H9 (cell line): Measurements from ENCODE around the gene MORN1. TPM values are rescaled to one million over a fixed set of nuclear protein-coding genes. Genes with fewer than 3 reads are reported as not detected.

Source experiments
- DNase-seq: peaks from one replicate; pipeline ENCODE4 v3.0.0-alpha.2; 2017
- H2AFZ ChIP-seq: one replicate; pipeline ENCODE4 v1.6.1; 2013; ENCODE audit warnings: mild to moderate bottlenecking, low read length, control low read depth, moderate library complexity
- H2AK5ac ChIP-seq: 2 replicates; pipeline ENCODE4 v1.6.1; 2013; ENCODE audit warnings: low read length, control low read depth, mixed read lengths; ENCODE audit not compliant: insufficient read length
- H2BK120ac ChIP-seq: one replicate; pipeline ENCODE4 v1.6.1; 2013; ENCODE audit warnings: low read depth, mild to moderate bottlenecking, low read length, control low read depth, inconsistent platforms; ENCODE audit not compliant: poor library complexity, severe bottlenecking
- H2BK12ac ChIP-seq: 2 replicates; pipeline ENCODE4 v1.6.1; 2013; ENCODE audit warnings: low read length, control low read depth, mixed read lengths, low read depth; ENCODE audit not compliant: insufficient read length
- H2BK15ac ChIP-seq: 2 replicates; pipeline ENCODE4 v1.6.1; 2013; ENCODE audit warnings: low read depth, low read length, control low read depth
- H2BK20ac ChIP-seq: one replicate; pipeline ENCODE4 v1.6.1; 2013; ENCODE audit warnings: low read depth, mild to moderate bottlenecking, low read length, control low read depth, inconsistent platforms; ENCODE audit not compliant: poor library complexity, severe bottlenecking
- H2BK5ac ChIP-seq: 2 replicates; pipeline ENCODE4 v1.6.1; 2013; ENCODE audit warnings: low read length, control low read depth, mixed read lengths; ENCODE audit not compliant: insufficient read length
- H3K14ac ChIP-seq: 2 replicates; pipeline ENCODE4 v1.6.1; 2013; ENCODE audit warnings: low read length, control low read depth; ENCODE audit not compliant: insufficient read depth
- H3K18ac ChIP-seq: 2 replicates; pipeline ENCODE4 v1.6.1; 2013; ENCODE audit warnings: low read depth, mild to moderate bottlenecking, mixed read lengths, low read length, control low read depth; ENCODE audit not compliant: insufficient read length
- H3K23ac ChIP-seq: 2 replicates; pipeline ENCODE4 v1.6.1; 2013; ENCODE audit warnings: low read length, control low read depth, mixed read lengths, low read depth; ENCODE audit not compliant: insufficient read length
- H3K23me2 ChIP-seq: 2 replicates; pipeline ENCODE4 v1.6.1; 2013; ENCODE audit warnings: low read depth, mild to moderate bottlenecking, mixed read lengths, low read length, control low read depth; ENCODE audit not compliant: insufficient read length, poor library complexity, severe bottlenecking
- H3K27ac ChIP-seq: 2 replicates; pipeline ENCODE4 v1.5.1; 2013; ENCODE audit warnings: low read length, control low read depth, mixed read lengths, low read depth; ENCODE audit not compliant: insufficient read length
- H3K27me3 ChIP-seq: 2 replicates; pipeline ENCODE4 v1.6.1; 2013; ENCODE audit warnings: low read length, control low read depth, inconsistent platforms; ENCODE audit not compliant: insufficient read depth
- H3K4ac ChIP-seq: 2 replicates; pipeline ENCODE4 v1.6.1; 2013; ENCODE audit warnings: low read depth, mild to moderate bottlenecking, control low read depth, inconsistent platforms, low read length, moderate library complexity
- H3K4me1 ChIP-seq: 2 replicates; pipeline ENCODE4 v1.6.1; 2013; ENCODE audit warnings: low read length, control low read depth, inconsistent platforms; ENCODE audit not compliant: insufficient read depth
- H3K4me2 ChIP-seq: 2 replicates; pipeline ENCODE4 v1.6.1; 2013; ENCODE audit warnings: low read length, control low read depth, mixed read lengths; ENCODE audit not compliant: insufficient read length, insufficient read depth
- H3K56ac ChIP-seq: 2 replicates; pipeline ENCODE4 v1.6.1; 2013; ENCODE audit warnings: low read depth, mild to moderate bottlenecking, mixed read lengths, low read length, control low read depth; ENCODE audit not compliant: insufficient read length
- H3K79me1 ChIP-seq: 2 replicates; pipeline ENCODE4 v1.6.1; 2013; ENCODE audit warnings: low read depth, mild to moderate bottlenecking, moderate library complexity, low read length, control low read depth, inconsistent platforms; ENCODE audit not compliant: insufficient read depth, poor library complexity, severe bottlenecking
- H3K79me2 ChIP-seq: 2 replicates; pipeline ENCODE4 v1.6.1; 2013; ENCODE audit warnings: low read length, control low read depth, inconsistent platforms; ENCODE audit not compliant: insufficient read depth
- H3K9ac ChIP-seq: 2 replicates; pipeline ENCODE4 v1.6.1; 2013; ENCODE audit warnings: low read length, control low read depth, mixed read lengths; ENCODE audit not compliant: insufficient read length; ENCODE audit errors: extremely low read depth
- H3K9me3 ChIP-seq: one replicate; pipeline ENCODE4 v1.6.1; 2013; ENCODE audit warnings: low read depth, low read length, inconsistent platforms; ENCODE audit not compliant: control insufficient read depth
- H3T11ph ChIP-seq: one replicate; pipeline ENCODE4 v1.6.1; 2013; ENCODE audit warnings: mild to moderate bottlenecking, low read length, control low read depth, inconsistent platforms
- H4K20me1 ChIP-seq: one replicate; pipeline ENCODE4 v1.6.1; 2013; ENCODE audit not compliant: control insufficient read depth, insufficient read length, insufficient read depth
- H4K5ac ChIP-seq: 2 replicates; pipeline ENCODE4 v1.6.1; 2013; ENCODE audit warnings: low read depth, mild to moderate bottlenecking, mixed read lengths, low read length, control low read depth; ENCODE audit not compliant: insufficient read length
- H4K8ac ChIP-seq: replicated peaks from 2 replicates; pipeline ENCODE4 v1.6.1; 2013; ENCODE audit warnings: low read length, control low read depth, mixed read lengths, low read depth; ENCODE audit not compliant: insufficient read length
- H4K91ac ChIP-seq: 2 replicates; pipeline ENCODE4 v1.6.1; 2013; ENCODE audit warnings: low read depth, mild to moderate bottlenecking, moderate library complexity, mixed read lengths, low read length, control low read depth; ENCODE audit not compliant: insufficient read length
- H3K27ac Mint-ChIP-seq, 3 experiments: 2 replicates in 2 of 3; 3 replicates in 1 of 3; pipeline ENCODE4 v1.8.0; 2020 to 2021; ENCODE audit warnings: mixed read lengths in 3 of 3, mild to moderate bottlenecking in 1 of 3, moderate library complexity in 1 of 3
- H3K27me3 Mint-ChIP-seq: 2 replicates; pipeline ENCODE4 v1.8.0; 2021; ENCODE audit warnings: low read depth, mild to moderate bottlenecking, moderate library complexity, mixed read lengths
- H3K36me3 Mint-ChIP-seq, 3 experiments: 2 replicates in 2 of 3; 3 replicates in 1 of 3; pipeline ENCODE4 v1.8.0; 2020 to 2021; ENCODE audit warnings: low read depth in 3 of 3, mixed read lengths in 3 of 3; ENCODE audit not compliant: insufficient read depth in 1 of 3
- H3K4me1 Mint-ChIP-seq, 2 experiments: 2 replicates each; pipeline ENCODE4 v1.8.0; 2020; ENCODE audit warnings: mixed read lengths in 2 of 2
- H3K4me3 Mint-ChIP-seq, 2 experiments: 2 replicates in 1 of 2; 3 replicates in 1 of 2; pipeline ENCODE4 v1.8.0; 2020 to 2021; ENCODE audit warnings: mild to moderate bottlenecking in 2 of 2, mixed read lengths in 2 of 2, moderate library complexity in 1 of 2
- H3K9me3 Mint-ChIP-seq, 2 experiments: 2 replicates in 1 of 2; 3 replicates in 1 of 2; pipeline ENCODE4 v1.8.0; 2020; ENCODE audit warnings: mild to moderate bottlenecking in 2 of 2, mixed read lengths in 2 of 2, moderate library complexity in 1 of 2
- WGBS: extraction: QIAGEN DNeasy Blood & Tissue Kit; methylation state at CpG from one replicate; pipeline ENCODE4 v1.1.7; 2013; ENCODE audit warnings: missing lambda C conversion rate, low lambda C conversion rate, mixed read lengths; ENCODE audit not compliant: insufficient read length; ENCODE audit errors: extremely low coverage; 5-methylcytosine and 5-hydroxymethylcytosine counted together
- total RNA-seq: library from RNA; stranded (reverse); gene quantifications from 2 replicates; pipeline ENCODE4 v1.2.1, GENCODE V29; 2021
- TF ChIP-seq, protein P1 (sequence below): fragments of 200-600 bp; sonication (generic); conservative IDR thresholded peaks from 3 replicates; pipeline ENCODE4 v1.8.0; 2021; ENCODE audit warnings: antibody characterized with exemption, mild to moderate bottlenecking

The MORN1 gene
- total RNA-seq, 1 experiment from 2014 or later, result 12.7 TPM

DNA sequence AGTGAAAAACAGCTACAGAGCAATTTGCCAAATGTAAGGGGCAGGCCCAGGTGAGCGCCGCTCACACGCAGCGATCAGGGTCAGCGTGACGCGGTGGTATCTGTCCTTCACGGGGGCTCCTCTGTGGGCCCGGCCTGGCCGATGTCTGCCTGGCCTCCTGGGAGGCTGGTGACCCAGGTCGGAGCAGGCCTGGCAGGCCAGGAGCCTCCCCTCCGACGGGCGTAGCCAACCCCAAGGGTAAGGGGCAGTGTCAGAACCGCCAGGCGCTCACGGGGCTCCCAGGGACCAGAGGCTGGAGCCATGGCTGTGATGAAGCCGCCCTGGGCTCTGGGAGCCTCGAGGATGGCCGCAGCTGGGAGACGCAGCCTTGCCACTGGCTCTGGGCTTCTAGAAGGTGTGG is 72.1 kb downstream of the MORN1 start:
- Histone ChIP-seq H2AK5ac (no peak overlapping the region), H3K4me2 (no peak overlapping the region), H2BK120ac (no peak overlapping the region), H3K56ac (no peak overlapping the region), H3K18ac (no peak overlapping the region), H4K5ac (no peak overlapping the region), H3K14ac (no peak overlapping the region; the same call in 1 of the 2 replicates), H3T11ph (no peak overlapping the region), H2BK5ac (no peak overlapping the region), H4K20me1 (no peaks in the 10 kb centered on the region), H3K79me1 (no peaks in the 10 kb centered on the region), H3K23me2 (no peaks in the 10 kb centered on the region), H2BK15ac (no peak overlapping the region), H2AFZ (no peak overlapping the region), H3K79me2 (no peaks in the 10 kb centered on the region), H3K9me3 (no peaks in the 10 kb centered on the region), H3K4ac (no peak overlapping the region), H4K91ac (peak overlapping the region; percentile 57), H2BK20ac (no peak overlapping the region), H4K8ac (no peak overlapping the region), H3K27ac (no peak overlapping the region), H3K27me3 (no peaks in the 10 kb centered on the region), H3K9ac (no peak overlapping the region), H3K4me1 (no peaks in the 10 kb centered on the region; the same call in 1 of the 2 replicates), H2BK12ac (no peak overlapping the region), H3K23ac (no peak overlapping the region)
- no peaks in the 10 kb centered on the region for H3K36me3 Mint-ChIP-seq
- H3K27ac Mint-ChIP-seq, result no peak overlapping the region
- WGBS, result no CpG with 5 or more reads among the region's 21 CpGs
- DNase-seq, result no peak
- TF ChIP-seq, protein P1, sequence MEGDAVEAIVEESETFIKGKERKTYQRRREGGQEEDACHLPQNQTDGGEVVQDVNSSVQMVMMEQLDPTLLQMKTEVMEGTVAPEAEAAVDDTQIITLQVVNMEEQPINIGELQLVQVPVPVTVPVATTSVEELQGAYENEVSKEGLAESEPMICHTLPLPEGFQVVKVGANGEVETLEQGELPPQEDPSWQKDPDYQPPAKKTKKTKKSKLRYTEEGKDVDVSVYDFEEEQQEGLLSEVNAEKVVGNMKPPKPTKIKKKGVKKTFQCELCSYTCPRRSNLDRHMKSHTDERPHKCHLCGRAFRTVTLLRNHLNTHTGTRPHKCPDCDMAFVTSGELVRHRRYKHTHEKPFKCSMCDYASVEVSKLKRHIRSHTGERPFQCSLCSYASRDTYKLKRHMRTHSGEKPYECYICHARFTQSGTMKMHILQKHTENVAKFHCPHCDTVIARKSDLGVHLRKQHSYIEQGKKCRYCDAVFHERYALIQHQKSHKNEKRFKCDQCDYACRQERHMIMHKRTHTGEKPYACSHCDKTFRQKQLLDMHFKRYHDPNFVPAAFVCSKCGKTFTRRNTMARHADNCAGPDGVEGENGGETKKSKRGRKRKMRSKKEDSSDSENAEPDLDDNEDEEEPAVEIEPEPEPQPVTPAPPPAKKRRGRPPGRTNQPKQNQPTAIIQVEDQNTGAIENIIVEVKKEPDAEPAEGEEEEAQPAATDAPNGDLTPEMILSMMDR, result no peak
- H3K4me3 Mint-ChIP-seq, result no peak overlapping the region
- peaks cover 1% of the 10 kb centered on the region; the same call in 1 of the 2 replicates for H3K27me3 Mint-ChIP-seq
- no peaks in the 10 kb centered on the region for H3K9me3 Mint-ChIP-seq
- H3K4me1 Mint-ChIP-seq, result peaks cover 4 to 18% of the 10 kb centered on the region in 2 experiments
